CD4-positive, alpha-beta T cell (primary cell): ENCODE measurements around the gene LKAAEAR1. TPM values are rescaled to one million over a fixed set of nuclear protein-coding genes. Genes with fewer than 3 reads are reported as not detected.

Experiments
- ATAC-seq: fragments of 200-7000 bp; cut with Tn5 transposase; one replicate; pipeline ENCODE4 v1.10.0; 2022; ENCODE audit warnings: mild to moderate bottlenecking; ENCODE audit not compliant: poor library complexity
- CTCF ChIA-PET: fragments of 350-600 bp; sonication (Branson Sonifier 250); formaldehyde crosslinking; loops from one replicate; lab custom pipeline; 2021; ENCODE audit warnings: antibody characterized with exemption, inconsistent platforms; lab: Charles Lee
- POLR2A ChIA-PET: fragments of 350-600 bp; sonication (Branson Sonifier 250); formaldehyde crosslinking; loops from one replicate; lab custom pipeline; 2021; ENCODE audit warnings: antibody characterized with exemption, inconsistent platforms; lab: Charles Lee
- DNase-seq, 14 experiments: peaks; one replicate each; pipeline ENCODE4 v3.0.0-alpha.2; 2013 to 2020; ENCODE audit warnings: mixed read lengths in 2 of 14
- H3K27ac ChIP-seq, 2 donors: one replicate each; pipeline versions ENCODE4 v1.5.1 to v1.7.0; 2013; ENCODE audit warnings: low read length in 2 of 2, low read depth in 1 of 2, mild to moderate bottlenecking in 1 of 2
- H3K27me3 ChIP-seq, 2 experiments: 1 replicate in 1 of 2; 2 replicates in 1 of 2; pipeline versions ENCODE4 v1.6.1 to v1.7.0; 2013; ENCODE audit warnings: low read length in 2 of 2, control low read depth in 1 of 2, mild to moderate bottlenecking in 1 of 2, moderate library complexity in 1 of 2; ENCODE audit not compliant: insufficient read depth in 2 of 2, control insufficient read depth in 1 of 2
- H3K36me3 ChIP-seq: one replicate; pipeline ENCODE4 v1.6.1; 2013; ENCODE audit warnings: low read length, control low read depth; ENCODE audit not compliant: insufficient read depth
- H3K4me1 ChIP-seq: one replicate; pipeline ENCODE4 v1.6.1; 2013; ENCODE audit warnings: low read length, control low read depth; ENCODE audit not compliant: insufficient read depth
- H3K4me3 ChIP-seq: one replicate; pipeline ENCODE4 v1.5.1; 2013; ENCODE audit warnings: mild to moderate bottlenecking, low read length, moderate library complexity
- H3K9me3 ChIP-seq, 2 experiments: 1 replicate in 1 of 2; 2 replicates in 1 of 2; pipeline versions ENCODE4 v1.6.1 to v1.7.0; 2013; ENCODE audit warnings: low read length in 2 of 2, mild to moderate bottlenecking in 2 of 2, control low read depth in 1 of 2, moderate library complexity in 1 of 2; ENCODE audit not compliant: control insufficient read depth in 1 of 2, insufficient read depth in 1 of 2
- H3K27ac Mint-ChIP-seq: one replicate; pipeline ENCODE4 v1.8.0; 2020; ENCODE audit warnings: mixed read lengths
- H3K27me3 Mint-ChIP-seq: one replicate; pipeline ENCODE4 v1.8.0; 2021; ENCODE audit warnings: mixed read lengths
- H3K36me3 Mint-ChIP-seq: one replicate; pipeline ENCODE4 v1.8.0; 2021; ENCODE audit warnings: low read depth, mixed read lengths
- H3K4me1 Mint-ChIP-seq: one replicate; pipeline ENCODE4 v1.8.0; 2021; ENCODE audit warnings: low read depth, mixed read lengths
- H3K4me3 Mint-ChIP-seq: one replicate; pipeline ENCODE4 v1.8.0; 2020; ENCODE audit warnings: mild to moderate bottlenecking, mixed read lengths
- H3K9me3 Mint-ChIP-seq: one replicate; pipeline ENCODE4 v1.8.0; 2020; ENCODE audit warnings: mixed read lengths
- CTCF ChIP-seq: fragments of 200-600 bp; IDR thresholded peaks from one replicate; pipeline ENCODE4 v1.8.0; 2022; ENCODE audit warnings: antibody characterized with exemption, mild to moderate bottlenecking
- intact Hi-C, 2 experiments: fragments of 100-400 bp; cut with DNase I in 1 of 2; cut with micrococcal nuclease in 1 of 2; formaldehyde crosslinking; loops; one replicate each; pipeline versions ENCODE4 v1.15.1 to v1.9.0; 2023 to 2025; cut with DNase I, micrococcal nuclease
- total RNA-seq, 174 experiments: library from RNA in 2 of 174; stranded (reverse) in 2 of 174; gene quantifications; one replicate each; pipeline ENCODE4 v1.2.3 and lab custom pipeline; 2021 to 2026

Gene LKAAEAR1
- total RNA-seq, 2 experiments from 2014 or later = 0.30 to 0.39 TPM

- ChIA-PET POLR2A (no interaction called here), CTCF (no interaction called here)
- TF ChIP-seq CTCF = no peak
- intact Hi-C loops = no loop called here
- ATAC-seq = no peak
- no peaks in the 10 kb centered on the region for H3K27me3 ChIP-seq
- H3K9me3 ChIP-seq = no peaks in the 10 kb centered on the region
- no peaks in the 10 kb centered on the region for H3K27me3 Mint-ChIP-seq
- H3K36me3 Mint-ChIP-seq = peaks cover 33% of the 10 kb centered on the region
- no peak overlapping the region for H3K4me3 Mint-ChIP-seq
- peaks cover 13% of the 10 kb centered on the region for H3K4me1 Mint-ChIP-seq
- H3K9me3 Mint-ChIP-seq = no peaks in the 10 kb centered on the region
- no peak for DNase-seq
- peaks cover 51% of the 10 kb centered on the region for H3K4me1 ChIP-seq
- H3K27ac ChIP-seq = no peak overlapping the region
- H3K36me3 ChIP-seq = peaks cover 50% of the 10 kb centered on the region
- H3K27ac Mint-ChIP-seq = no peak overlapping the region
- no peak overlapping the region for H3K4me3 ChIP-seq
Measured at GRCh38 chr20:64073476-64074183, 10.6 kb downstream of the LKAAEAR1 start.

GRCh38 chr20:64072498-64073063 is 11.6 kb downstream of the LKAAEAR1 start:
- CTCF ChIA-PET = interaction anchor here (1.4 kb wide), 1 partner anchor 34 kb away, joined by 6 read pairs; no protein-coding TSS in a partner anchor
- peaks cover 11% of the 10 kb centered on the region for H3K4me1 Mint-ChIP-seq
- H3K36me3 Mint-ChIP-seq = peaks cover 28% of the 10 kb centered on the region
- no peak overlapping the region for H3K4me3 Mint-ChIP-seq
- intact Hi-C loops = no loop called here
- no peak for TF ChIP-seq CTCF
- POLR2A ChIA-PET = no interaction called here
- ATAC-seq (no peak), DNase-seq (no peak)
- no peaks in the 10 kb centered on the region for H3K9me3 Mint-ChIP-seq
- no peak overlapping the region for H3K27ac Mint-ChIP-seq
- no peaks in the 10 kb centered on the region for H3K27me3 ChIP-seq
- H3K36me3 ChIP-seq = peaks cover 50% of the 10 kb centered on the region
- H3K9me3 ChIP-seq = no peaks in the 10 kb centered on the region
- H3K4me1 ChIP-seq = peaks cover 51% of the 10 kb centered on the region
- no peak overlapping the region for H3K27ac ChIP-seq
- H3K27me3 Mint-ChIP-seq = no peaks in the 10 kb centered on the region
- no peak overlapping the region for H3K4me3 ChIP-seq

GRCh38 chr20:64071341-64072332 is 12.6 kb downstream of the LKAAEAR1 start:
- H3K27ac Mint-ChIP-seq = no peak overlapping the region

More at GRCh38 chr20:64071341-64072332, 12.6 kb downstream of the LKAAEAR1 start:
- no peak overlapping the region for H3K4me3 Mint-ChIP-seq
- Histone ChIP-seq H3K4me3 (no peak overlapping the region), H3K9me3 (no peaks in the 10 kb centered on the region), H3K4me1 (peaks cover 51% of the 10 kb centered on the region), H3K27ac (no peak overlapping the region), H3K36me3 (peaks cover 49% of the 10 kb centered on the region), H3K27me3 (no peaks in the 10 kb centered on the region)
- ChIA-PET POLR2A (interaction anchor here (0.7 kb wide), 2 partner anchors 33 to 552 kb away, joined by 3 read pairs; no protein-coding TSS in a partner anchor), CTCF (interaction anchor here (1.4 kb wide), 1 partner anchor 33 kb away, joined by 6 read pairs; no protein-coding TSS in a partner anchor)
- ATAC-seq (no peak), DNase-seq (no peak)
- H3K36me3 Mint-ChIP-seq = peaks cover 28% of the 10 kb centered on the region
- no peaks in the 10 kb centered on the region for H3K9me3 Mint-ChIP-seq
- no peak for TF ChIP-seq CTCF
- intact Hi-C loops = no loop called here
- no peaks in the 10 kb centered on the region for H3K27me3 Mint-ChIP-seq
- peaks cover 11% of the 10 kb centered on the region for H3K4me1 Mint-ChIP-seq
